Measurements from ENCODE around the gene COA8. TPM values are rescaled to one million over a fixed set of nuclear protein-coding genes. Genes with fewer than 3 reads are reported as not detected.

COA8 gene
- total RNA-seq, 1 experiment from 2014 or later: 62.3 TPM

DNA sequence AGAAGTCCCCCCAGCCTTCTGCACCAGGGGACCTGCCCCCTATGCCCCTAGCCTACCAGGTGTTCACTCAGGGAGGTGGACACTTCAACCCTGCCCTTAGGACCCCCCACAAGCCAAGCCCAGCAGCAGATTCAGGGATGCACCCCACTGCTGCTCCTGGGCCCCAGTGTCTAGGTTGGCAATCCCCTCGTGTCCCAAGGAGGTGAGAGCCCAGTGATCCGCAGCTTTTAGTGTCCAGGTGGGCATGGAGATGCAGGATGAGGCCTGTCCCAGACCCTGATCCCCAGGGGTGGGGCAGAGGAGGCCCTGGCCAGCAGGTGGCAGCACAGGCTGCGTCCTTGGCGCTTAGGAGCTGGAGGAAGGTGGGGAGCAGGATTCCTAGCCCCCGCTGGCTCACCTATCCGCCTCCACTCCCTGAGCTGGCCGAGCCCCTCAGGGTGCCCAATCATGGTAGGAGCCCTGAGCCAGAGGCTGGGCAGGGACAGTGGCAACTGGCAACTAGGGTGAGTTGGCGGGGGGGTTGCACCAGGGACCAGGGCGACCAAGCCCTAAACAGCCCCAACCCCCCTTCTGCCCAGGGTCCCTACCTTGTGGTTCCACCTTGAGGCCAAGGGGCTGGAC, 44.2 kb upstream of the COA8 start:
- Histone ChIP-seq H4K20me1 (ENCODE audit: low read length) (peaks cover 7% of the 10 kb centered on the region; the same call in 1 of the 2 replicates), H3K9me3 (ENCODE audit: low read length) (no peaks in the 10 kb centered on the region), H3F3A (ENCODE audit: low read length, unreplicated experiment) (no peaks in the 10 kb centered on the region), H3K27me3 (ENCODE audit: low read length) (no peaks in the 10 kb centered on the region), H3K79me2 (ENCODE audit: low read length) (0 out of 2 replicates have a peak, but pooled peaks cover 4% of the 10 kb centered on the region), H3K4me2 (ENCODE audit: low read length) (no peak overlapping the region), H3K27ac (ENCODE audit: low read length) (no peak overlapping the region), H2AFZ (ENCODE audit: low read length) (no peak overlapping the region), H3K9me2 (replicated peaks; ENCODE audit: low read length) (no peaks in the 10 kb centered on the region), H3K4me1 (ENCODE audit: insufficient read depth, low read length) (peaks cover 9% of the 10 kb centered on the region), H3K36me3 (ENCODE audit: low read depth, low read length) (no peaks in the 10 kb centered on the region), H3K4me3 (ENCODE audit: low read length) (no peak overlapping the region), H3K9ac (ENCODE audit: low read length) (no peak overlapping the region)
- no TSS peak for BruUV-seq (replicated peaks)
- intact Hi-C loops (cut with micrococcal nuclease): no loop called here
- ChIA-PET POLR2A (ENCODE audit: unreplicated experiment) (no interaction called here), CTCF (interaction anchor here (0.6 to 2.0 kb wide), 4 partner anchors 22 to 40 kb away, joined by 3 to 7 read pairs (median 4); no protein-coding TSS in a partner anchor)
- TF ChIP-seq, protein P1, sequence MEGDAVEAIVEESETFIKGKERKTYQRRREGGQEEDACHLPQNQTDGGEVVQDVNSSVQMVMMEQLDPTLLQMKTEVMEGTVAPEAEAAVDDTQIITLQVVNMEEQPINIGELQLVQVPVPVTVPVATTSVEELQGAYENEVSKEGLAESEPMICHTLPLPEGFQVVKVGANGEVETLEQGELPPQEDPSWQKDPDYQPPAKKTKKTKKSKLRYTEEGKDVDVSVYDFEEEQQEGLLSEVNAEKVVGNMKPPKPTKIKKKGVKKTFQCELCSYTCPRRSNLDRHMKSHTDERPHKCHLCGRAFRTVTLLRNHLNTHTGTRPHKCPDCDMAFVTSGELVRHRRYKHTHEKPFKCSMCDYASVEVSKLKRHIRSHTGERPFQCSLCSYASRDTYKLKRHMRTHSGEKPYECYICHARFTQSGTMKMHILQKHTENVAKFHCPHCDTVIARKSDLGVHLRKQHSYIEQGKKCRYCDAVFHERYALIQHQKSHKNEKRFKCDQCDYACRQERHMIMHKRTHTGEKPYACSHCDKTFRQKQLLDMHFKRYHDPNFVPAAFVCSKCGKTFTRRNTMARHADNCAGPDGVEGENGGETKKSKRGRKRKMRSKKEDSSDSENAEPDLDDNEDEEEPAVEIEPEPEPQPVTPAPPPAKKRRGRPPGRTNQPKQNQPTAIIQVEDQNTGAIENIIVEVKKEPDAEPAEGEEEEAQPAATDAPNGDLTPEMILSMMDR (conservative IDR thresholded peaks at IDR 0.05; ENCODE audit: low read depth, low read length): peak; percentile 97
- no peak for TF ChIP-seq EZH2phosphoT487 (IDR thresholded peaks at IDR 0.05; ENCODE audit: borderline replicate concordance, low read length)
- no peak for TF ChIP-seq EZH2 (IDR thresholded peaks at IDR 0.05; ENCODE audit: low read length, unreplicated experiment)
- DNase-seq (peak; percentile 71), ATAC-seq (peak; percentile 35)

GRCh38 chr14:103519043-103519836, 43.5 kb upstream of the COA8 start:
- POLR2A ChIA-PET (ENCODE audit: unreplicated experiment): interaction anchor here (0.6 kb wide), 1 partner anchor 13 kb away, joined by 3 read pairs; no protein-coding TSS in a partner anchor
- H2AFZ ChIP-seq (ENCODE audit: low read length): no peak overlapping the region
- H3K9me2 ChIP-seq (replicated peaks; ENCODE audit: low read length): no peaks in the 10 kb centered on the region
- DNase-seq: no peak
- no peak overlapping the region for H3K27ac ChIP-seq (ENCODE audit: low read length)
- BruUV-seq (replicated peaks): no TSS peak
- peaks cover 7% of the 10 kb centered on the region; the same call in 1 of the 2 replicates for H4K20me1 ChIP-seq (ENCODE audit: low read length)
- H3K4me3 ChIP-seq (ENCODE audit: low read length): no peak overlapping the region
- no peaks in the 10 kb centered on the region for H3K36me3 ChIP-seq (ENCODE audit: low read depth, low read length)
- no peaks in the 10 kb centered on the region for H3K9me3 ChIP-seq (ENCODE audit: low read length)
- TF ChIP-seq, protein P1 (conservative IDR thresholded peaks at IDR 0.05; ENCODE audit: low read depth, low read length): no peak
- TF ChIP-seq EZH2phosphoT487 (IDR thresholded peaks at IDR 0.05; ENCODE audit: borderline replicate concordance, low read length): no peak
- no peak for TF ChIP-seq EZH2 (IDR thresholded peaks at IDR 0.05; ENCODE audit: low read length, unreplicated experiment)
- intact Hi-C loops (cut with micrococcal nuclease): no loop called here
- no peaks in the 10 kb centered on the region for H3K27me3 ChIP-seq (ENCODE audit: low read length)
- H3K9ac ChIP-seq (ENCODE audit: low read length): no peak overlapping the region
- H3K4me1 ChIP-seq (ENCODE audit: insufficient read depth, low read length): peaks cover 9% of the 10 kb centered on the region
- H3F3A ChIP-seq (ENCODE audit: low read length, unreplicated experiment): no peaks in the 10 kb centered on the region
- CTCF ChIA-PET: interaction anchor here (0.6 to 2.0 kb wide), 4 partner anchors 21 to 39 kb away, joined by 3 to 7 read pairs (median 4); no protein-coding TSS in a partner anchor
- H3K79me2 ChIP-seq (ENCODE audit: low read length): 0 out of 2 replicates have a peak, but pooled peaks cover 4% of the 10 kb centered on the region
- no peak overlapping the region for H3K4me2 ChIP-seq (ENCODE audit: low read length)
- no peak for ATAC-seq

Data from PC-3 (cell line).